HT-29 (cell line): Measurements from ENCODE around the gene MAMSTR. TPM values are rescaled to one million over a fixed set of nuclear protein-coding genes. Genes with fewer than 3 reads are reported as not detected.

Experiments used
- DNase-seq: peaks from one replicate; pipeline ENCODE4 v3.0.0-alpha.2; 2015; ENCODE audit warnings: low spot score
- total RNA-seq: library from RNA; depleted of rRNA; stranded (reverse); fragments of >200 nt; shearing (Covaris generic); gene quantifications from 2 replicates; pipeline ENCODE4 v1.2.3, GENCODE V29; 2014

Gene MAMSTR
- total RNA-seq, 1 experiment from 2014 or later: 0.84 TPM

DNA sequence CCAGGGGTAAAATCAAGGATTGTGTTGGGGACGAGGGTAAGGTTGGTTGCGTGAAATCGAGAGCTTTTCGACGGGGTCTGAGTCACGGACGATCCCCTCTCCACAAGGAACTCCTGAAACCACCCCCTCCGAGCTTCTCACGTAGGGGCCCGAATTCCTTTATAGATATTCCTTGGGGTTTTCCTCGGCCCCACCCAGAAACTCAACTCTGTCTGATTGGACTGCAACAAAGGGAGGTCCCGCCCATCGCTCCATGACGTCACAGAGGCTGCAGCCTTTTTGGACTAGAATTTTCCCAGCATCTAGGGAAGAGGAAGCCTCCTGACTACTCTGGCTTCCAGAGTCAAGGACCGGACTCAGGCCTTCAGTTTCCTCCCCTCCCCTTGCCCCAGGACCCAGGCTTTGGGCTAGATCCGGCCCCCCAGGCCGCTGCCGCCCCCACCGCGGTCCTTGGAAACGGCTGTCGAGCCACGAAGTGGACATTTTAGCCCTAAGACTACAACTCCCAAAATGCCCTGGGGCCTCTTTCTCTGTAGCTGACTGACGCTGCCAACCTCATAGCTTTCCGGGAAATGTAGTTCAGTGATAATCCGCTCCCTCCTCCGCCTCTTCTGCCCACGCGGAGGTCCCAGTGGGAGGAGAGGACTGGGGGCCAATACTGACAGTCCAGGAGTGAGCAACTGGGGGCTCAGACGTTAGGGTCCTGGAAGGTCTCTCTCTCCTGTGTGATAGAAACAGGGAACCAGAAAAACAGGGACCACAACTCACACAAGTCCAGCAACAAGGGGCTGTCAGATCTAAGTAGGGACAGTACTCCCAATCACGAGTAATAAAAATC is 27.4 kb upstream of the MAMSTR start, which contains the start of gene IZUMO1:
IZUMO1 (minus strand) TSS at position 172 of the 838 bp plus-strand sequence. CDS start 1,050 bp downstream, outside the sequence.
- DNase-seq: no peak

- DNase-seq: no peak
Observed at GRCh38 chr19:48746110-48746509, 26.6 kb upstream of the MAMSTR start.

DNA sequence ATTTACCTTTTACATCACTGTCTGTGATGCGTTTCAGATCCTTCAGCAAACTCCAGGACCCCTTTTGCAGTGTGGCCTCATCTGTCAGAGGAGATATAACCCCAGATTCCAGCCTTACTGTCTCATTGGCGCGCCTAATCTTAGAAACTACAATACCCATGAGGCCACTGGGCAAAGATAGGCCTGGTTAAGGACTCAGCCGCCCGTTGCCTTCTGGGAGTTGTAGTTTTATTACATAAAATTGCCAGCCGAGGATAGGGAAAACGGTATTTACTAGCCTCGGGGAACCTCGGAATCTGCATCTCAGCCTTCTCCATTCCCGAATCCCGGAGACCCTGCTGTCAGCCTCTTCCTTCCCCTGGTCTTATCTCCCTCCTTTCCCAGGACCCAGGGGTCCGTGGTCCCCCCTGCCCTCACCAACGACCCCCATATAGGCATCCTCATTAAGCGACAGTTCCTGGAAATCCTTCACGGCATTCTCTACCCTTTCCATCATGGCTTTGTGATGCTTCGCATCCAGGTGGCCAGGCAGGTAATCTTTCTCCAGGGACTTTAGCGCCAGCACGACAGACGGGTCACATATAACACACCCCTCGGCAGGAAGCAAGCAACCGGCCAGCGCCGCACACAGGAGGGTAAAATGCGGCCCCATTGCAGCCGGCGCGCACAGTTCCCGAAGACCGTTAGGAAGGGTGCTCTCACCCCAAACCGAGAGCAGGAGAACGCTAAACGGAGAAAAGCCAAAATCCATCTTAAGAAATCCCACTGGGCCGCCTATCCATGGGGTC is 25.9 kb upstream of the MAMSTR start:
- DNase-seq: peak; percentile 84

GRCh38 chr19:48742096-48742495 is 22.6 kb upstream of the MAMSTR start:
- DNase-seq: no peak

GRCh38 chr19:48741129-48741999 is 21.8 kb upstream of the MAMSTR start:
- DNase-seq: peak; percentile 49

DNA sequence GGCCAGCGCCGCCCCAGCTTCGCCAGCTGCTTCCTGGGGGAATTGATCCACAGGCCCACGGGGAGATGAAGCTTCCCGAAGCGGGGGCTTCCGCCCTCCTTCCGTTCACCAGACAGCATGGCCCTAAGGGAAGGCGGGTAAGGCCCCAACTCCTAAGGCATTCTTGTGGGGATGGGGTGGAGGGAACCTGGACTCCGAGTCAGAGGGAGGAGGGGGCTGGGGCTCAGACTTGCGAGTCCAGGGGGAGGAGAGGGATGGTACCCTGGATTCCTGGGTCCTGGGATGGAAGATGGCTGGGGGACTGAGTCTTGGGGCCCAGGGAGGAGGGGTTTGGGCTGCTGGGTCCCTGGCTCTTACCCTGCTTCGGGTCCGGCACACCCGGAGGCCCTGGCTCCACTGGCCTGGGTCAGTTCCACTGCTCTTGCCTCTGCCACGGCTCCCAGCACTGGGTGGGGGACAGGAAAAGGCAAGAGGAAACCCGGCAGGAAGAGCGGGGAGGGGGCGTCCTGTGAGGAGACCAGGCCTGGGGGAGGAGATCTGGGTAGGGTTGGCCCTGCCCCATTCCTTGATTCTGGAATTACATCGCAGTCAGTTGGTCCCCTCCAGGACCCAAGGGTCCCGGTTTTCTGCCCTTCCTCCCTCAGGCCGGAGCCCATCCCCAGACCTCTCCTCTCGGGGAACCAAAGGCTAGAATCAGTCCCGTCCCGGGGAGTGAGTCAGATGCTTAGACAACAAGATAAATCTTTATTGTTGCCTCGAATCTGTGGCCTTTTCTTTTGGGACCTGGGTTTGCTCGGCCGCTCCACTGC is 20.8 kb upstream of the MAMSTR start, which contains the start of gene RASIP1:
RASIP1 (minus strand) TSS at position 447 of the 809 bp plus-strand sequence; CDS start at position 119, 328 bp downstream.
- no peak for DNase-seq

- no peak for DNase-seq
Observed at GRCh38 chr19:48739404-48740163, 20.1 kb upstream of the MAMSTR start.

GRCh38 chr19:48738557-48739403 is 19.3 kb upstream of the MAMSTR start:
- DNase-seq: peak; percentile 97

- DNase-seq: peak; percentile 68
Observed at GRCh38 chr19:48737360-48737998, 18.0 kb upstream of the MAMSTR start.

GRCh38 chr19:48735031-48735615 is 15.6 kb upstream of the MAMSTR start:
- DNase-seq: peak; percentile 65

GRCh38 chr19:48734625-48735024 is 15.1 kb upstream of the MAMSTR start:
- DNase-seq: no peak

DNA sequence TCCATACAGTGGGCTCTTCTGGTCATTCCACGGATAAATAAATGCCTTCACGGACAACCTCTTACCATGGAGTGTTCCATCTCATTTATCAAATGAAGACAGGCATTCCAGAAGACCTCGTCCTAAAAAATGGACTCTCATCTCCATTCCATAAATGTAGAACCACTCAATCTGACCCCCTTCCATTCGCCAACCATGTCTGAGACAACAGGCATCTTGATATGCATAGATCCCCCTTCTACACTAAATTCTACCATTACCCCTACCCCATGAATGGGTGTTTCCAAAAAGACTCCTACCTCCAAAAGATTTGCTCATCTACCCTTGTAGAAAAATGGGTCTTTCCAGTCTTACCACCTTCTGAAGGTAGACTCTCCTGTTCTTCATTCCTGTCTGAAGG is 11.9 kb upstream of the MAMSTR start:
- no peak for DNase-seq

- no peak for DNase-seq
Observed at GRCh38 chr19:48728911-48729664, 9.6 kb upstream of the MAMSTR start.

DNA sequence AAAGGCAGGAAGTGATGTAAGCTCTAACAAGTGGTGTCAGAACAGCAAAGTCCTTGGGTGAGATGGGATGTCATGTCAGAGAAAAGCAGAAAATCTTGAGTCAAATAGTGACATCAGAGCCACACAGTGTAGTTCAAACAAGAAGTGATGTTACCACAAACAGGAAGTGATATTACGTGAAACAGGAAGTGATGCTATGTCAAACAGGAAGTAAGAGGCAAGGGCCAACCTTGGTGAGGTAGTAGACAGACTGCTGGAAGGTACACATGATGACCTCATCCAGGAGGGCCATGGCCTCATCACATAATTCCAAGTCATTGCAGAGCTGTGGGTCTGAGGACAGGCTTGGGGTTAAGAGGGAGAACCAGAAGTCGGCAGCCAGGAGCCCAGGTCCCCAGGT is 7.0 kb upstream of the MAMSTR start:
- no peak for DNase-seq

- peak; percentile 78 for DNase-seq
Observed at GRCh38 chr19:48724796-48725753, 5.5 kb upstream of the MAMSTR start.

DNA sequence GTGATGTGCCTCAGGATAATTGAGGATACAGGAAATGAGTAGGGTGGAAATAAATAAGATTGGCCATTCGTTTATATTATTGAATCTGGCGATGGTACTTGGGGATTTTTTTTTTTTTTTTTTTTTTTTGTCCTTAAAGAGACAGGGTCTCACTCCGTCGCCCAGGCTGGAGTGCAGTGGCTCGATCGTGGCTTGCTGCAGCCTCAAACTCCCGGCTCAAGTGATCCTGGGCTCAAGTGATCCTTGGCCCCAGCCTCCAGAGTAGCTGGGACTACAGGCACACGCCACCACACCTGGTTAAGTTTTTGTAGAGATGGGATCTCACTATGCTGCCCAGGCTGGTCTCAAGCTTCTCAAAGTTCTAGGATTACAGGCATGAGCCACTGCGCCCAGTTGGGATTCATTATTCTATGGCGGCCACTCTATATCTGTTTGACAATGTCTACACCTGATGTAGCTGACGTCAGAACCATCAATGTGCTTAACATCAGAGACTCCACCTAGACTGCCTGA is 2.7 kb upstream of the MAMSTR start:
- no peak for DNase-seq
